Stomach (tissue), 9 donors: ENCODE measurements around the gene PKIG. TPM values are rescaled to one million over a fixed set of nuclear protein-coding genes. Genes with fewer than 3 reads are reported as not detected.
A peak's percentile ranks its signal among the peaks of the same experiment; 100 is the strongest.

Source experiments
- DNase-seq, 2 donors: peaks; one replicate each; pipeline versions ENCODE4 v3.0.0 to v3.0.0-alpha.2; 2013 to 2019
- H3K27ac ChIP-seq, 5 donors: fragments of 200-600 bp in 4 of 5; sonication (generic) in 4 of 5; one replicate each; pipeline ENCODE4 v1.5.1; 2013 to 2019; ENCODE audit warnings: mild to moderate bottlenecking in 1 of 5, moderate library complexity in 1 of 5
- H3K27me3 ChIP-seq, 3 donors: fragments of 200-600 bp; sonication (generic); one replicate each; pipeline ENCODE4 v1.5.1; 2017 to 2019; ENCODE audit warnings: mixed run types in 1 of 3
- H3K36me3 ChIP-seq, 4 donors: fragments of 200-600 bp; sonication (generic); 1 replicate in 3 of 4; 2 replicates in 1 of 4; pipeline ENCODE4 v1.5.1; 2016 to 2019
- H3K4me1 ChIP-seq, 4 donors: fragments of 200-600 bp; sonication (generic); one replicate each; pipeline ENCODE4 v1.5.1; 2016 to 2019
- H3K4me3 ChIP-seq, 4 donors: fragments of 200-600 bp; sonication (generic) in 3 of 4; one replicate each; pipeline ENCODE4 v1.5.1; 2016 to 2019; ENCODE audit warnings: mild to moderate bottlenecking in 1 of 4
- H3K9me3 ChIP-seq, 4 donors: fragments of 200-600 bp; sonication (generic); one replicate each; pipeline ENCODE4 v1.5.1; 2016 to 2019
- EP300 ChIP-seq: sonication (generic); formaldehyde crosslinking; IDR thresholded peaks from one replicate; pipeline ENCODE4 v1.6.1; 2017; ENCODE audit warnings: antibody characterized with exemption
- POLR2A ChIP-seq, 4 donors: fragments of 450-650 bp; IDR thresholded peaks; one replicate each; pipeline ENCODE4 v1.6.1; 2016; ENCODE audit warnings: antibody characterized with exemption in 4 of 4, control low read depth in 2 of 4, mild to moderate bottlenecking in 1 of 4, moderate library complexity in 1 of 4
- POLR2AphosphoS5 ChIP-seq, 3 donors: sonication (generic); formaldehyde crosslinking; IDR thresholded peaks; one replicate each; pipeline ENCODE4 v1.6.1; 2016; ENCODE audit warnings: antibody characterized with exemption in 3 of 3
- whole genome bisulfite sequencing, 5 donors: extraction: QIAGEN DNeasy Blood & Tissue Kit in 3 of 5; methylation state at CpG; one replicate each; pipeline versions ENCODE4 v1.1.5 to v1.1.7; 2013 to 2018; 5-methylcytosine and 5-hydroxymethylcytosine counted together
- intact Hi-C: fragments of 100-400 bp; cut with DNase I; formaldehyde crosslinking; loops from one replicate; pipeline ENCODE4 v1.15.1; 2023; ENCODE audit warnings: low total_unique reads
- polyA plus RNA-seq, 3 donors: library from polyadenylated mRNA; stranded (reverse); fragments of 200-250 nt; gene quantifications; one replicate each; pipeline ENCODE4 v1.2.3, GENCODE V29; 2013
- total RNA-seq, 5 donors: library from RNA; depleted of rRNA; stranded (reverse); fragments of >200 nt; gene quantifications; one replicate each; pipeline versions ENCODE4 v1.1.0 to v1.2.3, GENCODE V29; 2014 to 2016
- TF ChIP-seq, protein P1 (sequence below), 7 experiments: fragments of 450-650 bp in 4 of 7; fragments of 200-600 bp in 3 of 7; sonication (generic) in 3 of 7; IDR thresholded peaks; one replicate each; pipeline ENCODE4 v1.5.1; 2016 to 2019; ENCODE audit warnings: antibody characterized with exemption in 7 of 7, control low read depth in 2 of 7, mild to moderate bottlenecking in 1 of 7
- donor health status: healthy with polysubstance abuse.
- donor health status: Bipolar disorder and iron deficiency.
- donor health status: healthy.

Gene PKIG
- total and polyA plus RNA-seq, 8 donors, result 17.4 to 124 (median 56.4) TPM

GRCh38 chr20:44618318-44618731 is 35.9 kb downstream of the PKIG start:
- no peaks in the 10 kb centered on the region for H3K27me3 ChIP-seq
- DNase-seq, result peak in 1 of 2 donors; percentile 69
- H3K4me1 ChIP-seq, result peaks cover 25 to 58% (median 34%) of the 10 kb centered on the region in 4 donors
- H3K27ac ChIP-seq, result peak overlapping the region; percentile 1 to 71 (median 44)
- no peak for TF ChIP-seq POLR2A (IDR thresholded peaks at IDR 0.05)
- TF ChIP-seq POLR2AphosphoS5 (IDR thresholded peaks at IDR 0.05), result no peak
- no peak for TF ChIP-seq EP300
- TF ChIP-seq, protein P1, sequence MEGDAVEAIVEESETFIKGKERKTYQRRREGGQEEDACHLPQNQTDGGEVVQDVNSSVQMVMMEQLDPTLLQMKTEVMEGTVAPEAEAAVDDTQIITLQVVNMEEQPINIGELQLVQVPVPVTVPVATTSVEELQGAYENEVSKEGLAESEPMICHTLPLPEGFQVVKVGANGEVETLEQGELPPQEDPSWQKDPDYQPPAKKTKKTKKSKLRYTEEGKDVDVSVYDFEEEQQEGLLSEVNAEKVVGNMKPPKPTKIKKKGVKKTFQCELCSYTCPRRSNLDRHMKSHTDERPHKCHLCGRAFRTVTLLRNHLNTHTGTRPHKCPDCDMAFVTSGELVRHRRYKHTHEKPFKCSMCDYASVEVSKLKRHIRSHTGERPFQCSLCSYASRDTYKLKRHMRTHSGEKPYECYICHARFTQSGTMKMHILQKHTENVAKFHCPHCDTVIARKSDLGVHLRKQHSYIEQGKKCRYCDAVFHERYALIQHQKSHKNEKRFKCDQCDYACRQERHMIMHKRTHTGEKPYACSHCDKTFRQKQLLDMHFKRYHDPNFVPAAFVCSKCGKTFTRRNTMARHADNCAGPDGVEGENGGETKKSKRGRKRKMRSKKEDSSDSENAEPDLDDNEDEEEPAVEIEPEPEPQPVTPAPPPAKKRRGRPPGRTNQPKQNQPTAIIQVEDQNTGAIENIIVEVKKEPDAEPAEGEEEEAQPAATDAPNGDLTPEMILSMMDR (IDR thresholded peaks at IDR 0.05), result no peak
- 25 to 58% (median 43%) methylated on average over 13 to 14 of the region's 14 CpGs for WGBS, 5 donors
- H3K9me3 ChIP-seq, result no peaks in the 10 kb centered on the region
- intact Hi-C loops, result loop anchor here (10.0 kb wide), 2 partner anchors 234 to 404 kb away; partner anchors contain the start of gene OSER1
- no peak overlapping the region for H3K4me3 ChIP-seq
- peaks cover 66 to 100% (median 99%) of the 10 kb centered on the region in 4 donors for H3K36me3 ChIP-seq

GRCh38 chr20:44619294-44619693 is 36.9 kb downstream of the PKIG start:
- intact Hi-C loops, result loop anchor here (10.0 kb wide), 2 partner anchors 234 to 404 kb away; partner anchors contain the start of gene OSER1
- WGBS, 5 donors, result 93 to 95% (median 94%) methylated on average over 7 of the region's 7 CpGs

DNA sequence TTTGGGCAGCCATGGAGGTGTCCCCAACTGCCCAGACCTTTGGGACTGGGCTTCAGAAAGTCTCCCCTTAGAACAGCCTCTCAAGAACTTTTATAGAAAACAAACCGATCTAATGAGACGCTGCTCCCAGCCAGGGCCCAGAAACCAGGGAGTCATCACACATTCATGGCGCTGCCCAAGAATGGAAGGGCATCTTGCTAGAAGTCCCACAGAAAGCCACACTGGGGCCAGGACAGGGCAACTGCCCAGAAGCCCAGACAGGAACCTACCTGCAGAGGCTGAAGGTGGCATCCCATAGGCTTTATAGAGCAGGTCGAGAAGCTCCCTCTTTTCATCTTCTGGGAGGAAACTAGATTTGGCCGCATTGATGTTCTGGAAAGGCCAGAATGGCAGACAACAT is 37.7 kb downstream of the PKIG start:
- Histone ChIP-seq H3K27ac (no peak overlapping the region), H3K4me1 (peaks cover 20 to 41% (median 29%) of the 10 kb centered on the region in 4 donors), H3K4me3 (no peak overlapping the region), H3K9me3 (no peaks in the 10 kb centered on the region), H3K27me3 (no peaks in the 10 kb centered on the region), H3K36me3 (peaks cover 56 to 99% (median 97%) of the 10 kb centered on the region in 4 donors)
- DNase-seq, result no peak
- TF ChIP-seq POLR2AphosphoS5 (IDR thresholded peaks at IDR 0.05), result no peak
- no peak for TF ChIP-seq EP300
- no peak for TF ChIP-seq POLR2A (IDR thresholded peaks at IDR 0.05)
- TF ChIP-seq, protein P1 (IDR thresholded peaks at IDR 0.05), result no peak
- WGBS, 5 donors, result 90 to 96% (median 95%) methylated on average over 3 to 5 of the region's 5 CpGs
- intact Hi-C loops, result no loop called here

More at GRCh38 chr20:44619294-44619693, 36.9 kb downstream of the PKIG start:
- Histone ChIP-seq H3K27me3 (no peaks in the 10 kb centered on the region), H3K4me3 (no peak overlapping the region), H3K9me3 (no peaks in the 10 kb centered on the region), H3K36me3 (peaks cover 60 to 99% (median 98%) of the 10 kb centered on the region in 4 donors), H3K4me1 (peaks cover 25 to 49% (median 33%) of the 10 kb centered on the region in 4 donors), H3K27ac (no peak overlapping the region)
- TF ChIP-seq POLR2AphosphoS5 (IDR thresholded peaks at IDR 0.05) (no peak), POLR2A (IDR thresholded peaks at IDR 0.05) (no peak), EP300 (no peak)
- TF ChIP-seq, protein P1 (IDR thresholded peaks at IDR 0.05), result no peak
- DNase-seq, result no peak

DNA sequence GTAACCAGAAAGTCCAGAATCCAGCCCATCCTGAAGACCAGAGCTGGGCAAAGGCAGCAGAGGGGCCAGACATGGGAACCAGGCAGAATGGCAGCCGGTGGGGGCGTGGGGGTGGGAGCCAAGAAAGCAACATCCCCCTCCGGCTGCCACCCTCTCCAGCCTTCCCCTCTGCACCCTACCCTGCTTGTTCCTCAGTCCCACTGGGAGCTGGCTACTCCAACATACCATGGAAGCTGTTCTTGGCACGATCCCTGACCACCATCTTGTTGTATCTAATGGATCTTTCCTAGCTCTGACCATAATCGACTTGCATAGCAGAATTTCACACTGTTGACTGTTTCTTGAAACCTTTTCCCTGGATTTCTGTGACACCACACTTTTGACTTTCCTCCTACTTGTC is 38.9 kb downstream of the PKIG start:
- DNase-seq, result no peak
- Histone ChIP-seq H3K27ac (no peak overlapping the region), H3K4me3 (no peak overlapping the region), H3K9me3 (no peaks in the 10 kb centered on the region), H3K4me1 (peaks cover 8 to 28% (median 18%) of the 10 kb centered on the region in 4 donors), H3K27me3 (no peaks in the 10 kb centered on the region), H3K36me3 (peaks cover 48 to 99% (median 97%) of the 10 kb centered on the region in 4 donors)
- 89 to 98% (median 96%) methylated on average over 5 of the region's 5 CpGs for WGBS, 5 donors
- peak in 1 of 3 donors; percentile 15 for TF ChIP-seq POLR2AphosphoS5 (IDR thresholded peaks at IDR 0.05)
- TF ChIP-seq, protein P1 (IDR thresholded peaks at IDR 0.05), result no peak
- intact Hi-C loops, result no loop called here
